DMS153 treated with DMSO at 0.1 percent for 48 hours (cell line): ENCODE data around the gene FBN3.

Source experiments
- DNase-seq: peaks from one replicate; lab custom pipeline; 2025; ENCODE audit not compliant: unreplicated experiment; lab: John Stamatoyannopoulos, UW

FBN3 gene

DNA sequence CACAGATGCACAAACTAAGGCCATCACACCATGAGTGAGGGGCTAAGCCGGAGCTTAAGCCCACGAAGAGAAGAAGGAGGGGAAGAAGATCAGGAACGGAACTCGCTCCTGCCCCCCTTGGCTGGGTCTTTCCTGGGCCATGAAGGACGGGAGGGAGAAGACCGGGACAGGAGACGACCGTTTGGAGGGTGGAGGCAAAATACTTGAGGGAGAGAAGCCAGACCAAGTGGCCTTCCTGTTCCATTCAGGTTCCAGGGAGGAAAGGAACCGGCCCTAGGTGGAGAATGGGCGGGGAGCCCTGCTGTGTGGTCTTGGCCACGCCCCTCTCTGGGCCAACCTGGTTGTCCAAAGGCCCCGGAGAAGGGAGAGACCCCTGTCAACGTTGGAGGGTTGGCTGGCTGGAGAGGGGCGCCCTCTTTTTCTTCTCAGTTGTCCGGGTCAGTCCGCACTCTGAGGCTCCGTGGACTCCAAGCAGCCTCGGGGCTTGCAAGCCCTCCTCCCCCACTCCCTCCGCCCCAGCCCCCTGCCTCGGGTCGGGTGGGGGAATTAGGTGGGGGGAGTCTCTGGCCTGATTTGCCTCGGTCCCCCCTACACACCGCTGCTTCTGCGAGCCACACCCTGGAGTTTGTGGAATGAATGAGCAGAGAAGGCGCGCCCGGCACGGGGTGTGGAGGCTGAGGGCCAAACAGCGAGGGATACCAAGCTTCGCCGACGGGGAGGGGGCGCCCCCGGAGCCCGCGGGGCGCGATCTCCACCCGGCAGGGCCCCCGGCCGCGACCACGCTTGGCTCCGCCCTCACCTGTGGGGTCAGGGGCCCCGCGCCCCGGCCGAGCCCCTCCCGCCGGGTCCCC lies 757 bp downstream of the FBN3 start:
- DNase-seq, result no peak

GRCh38 chr19:8148088-8148409 lies 1.3 kb downstream of the FBN3 start:
- no peak for DNase-seq

DNA sequence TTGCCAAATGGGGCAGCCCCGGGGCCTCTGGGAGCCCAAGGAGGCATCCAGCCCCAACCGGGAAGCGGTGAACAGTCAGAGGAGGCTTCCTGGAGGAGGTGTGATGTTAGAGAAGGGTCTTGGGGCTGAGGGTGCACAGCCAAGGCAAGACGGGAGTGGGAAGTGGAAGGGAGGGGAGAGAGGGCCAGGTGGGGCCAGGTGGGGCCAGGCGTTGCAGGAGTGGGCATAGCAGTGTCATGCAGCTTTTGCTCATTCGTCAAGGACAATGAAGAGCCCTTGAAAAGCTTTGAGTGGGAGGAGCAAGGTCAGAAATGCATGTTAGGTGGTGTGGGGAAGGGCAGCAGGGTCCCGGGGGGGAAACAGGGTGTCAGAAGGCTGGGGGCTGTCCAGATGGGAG lies 1.8 kb downstream of the FBN3 start:
- DNase-seq, result no peak

DNA sequence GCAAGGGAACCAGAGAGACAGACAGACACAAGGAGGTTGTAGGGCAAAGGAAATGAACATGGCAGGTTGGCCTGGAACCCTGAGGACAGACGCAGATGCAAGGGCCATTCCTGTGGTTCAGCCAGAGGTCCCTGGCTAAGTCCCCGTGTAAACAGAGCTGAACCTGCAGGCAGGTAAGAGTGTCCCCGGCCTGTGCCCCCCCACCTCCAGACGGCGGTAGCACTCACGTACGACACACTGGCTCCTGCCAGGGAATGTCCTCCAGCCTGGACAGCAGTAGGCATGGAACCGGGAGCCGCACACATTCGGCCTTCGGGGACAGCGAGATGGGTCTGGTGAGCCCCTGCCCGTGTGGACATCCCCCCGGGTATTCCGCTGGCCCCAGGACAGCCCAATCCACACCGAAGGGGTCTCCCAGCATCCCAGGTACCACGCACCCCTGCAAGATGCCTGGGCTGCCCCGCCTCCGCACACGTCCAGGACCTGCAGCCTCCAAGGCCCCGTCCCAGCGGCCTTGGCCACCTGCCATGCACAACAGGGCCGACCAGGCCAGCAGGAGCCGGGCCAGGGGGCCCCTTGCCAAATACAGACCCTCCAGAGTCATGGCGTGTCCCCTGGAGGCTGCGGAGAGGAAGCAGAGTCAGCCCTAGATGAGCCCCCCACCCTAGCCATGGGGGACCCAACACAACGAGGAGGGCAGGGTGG lies 2.4 kb downstream of the FBN3 start:
- no peak for DNase-seq

DNA sequence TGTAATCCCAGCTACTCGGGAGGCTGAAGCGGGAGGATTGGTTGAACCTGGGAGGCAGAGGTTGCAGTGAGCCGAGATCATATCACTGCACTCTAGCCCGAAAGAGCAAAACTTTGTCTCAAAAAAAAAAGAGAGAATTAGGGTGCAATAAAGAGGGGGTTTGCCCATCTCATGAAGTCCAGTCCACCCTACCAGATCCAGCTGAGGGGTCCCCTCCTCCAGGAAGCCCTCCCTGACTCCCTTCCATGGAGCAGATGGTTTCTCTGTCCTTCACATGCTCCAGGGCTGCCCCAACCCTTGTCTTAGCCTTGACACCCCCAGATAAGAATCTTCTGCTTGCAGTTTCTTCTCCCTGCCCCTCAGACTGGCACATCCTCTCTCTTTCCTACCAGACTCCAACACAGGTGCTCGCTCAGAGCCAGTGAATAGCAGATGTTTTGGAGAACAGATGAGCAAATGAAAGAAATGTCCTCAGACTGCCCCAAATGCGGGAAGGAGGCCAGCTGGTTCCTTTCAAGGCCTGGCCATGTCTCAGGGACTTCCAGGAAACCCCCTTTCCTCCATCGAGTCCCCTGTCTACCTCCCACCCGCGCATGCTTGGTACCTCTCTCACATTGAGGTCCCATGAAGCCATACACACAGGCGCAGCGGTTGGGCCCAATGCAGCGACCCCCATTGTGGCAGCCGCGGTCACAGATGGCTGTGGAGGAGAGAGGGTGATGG lies 5.0 kb downstream of the FBN3 start:
- DNase-seq, result no peak

- DNase-seq, result no peak
Observed at GRCh38 chr19:8143041-8143440, 6.4 kb downstream of the FBN3 start.

- DNase-seq, result no peak
Observed at GRCh38 chr19:8142513-8142900, 6.9 kb downstream of the FBN3 start.

DNA sequence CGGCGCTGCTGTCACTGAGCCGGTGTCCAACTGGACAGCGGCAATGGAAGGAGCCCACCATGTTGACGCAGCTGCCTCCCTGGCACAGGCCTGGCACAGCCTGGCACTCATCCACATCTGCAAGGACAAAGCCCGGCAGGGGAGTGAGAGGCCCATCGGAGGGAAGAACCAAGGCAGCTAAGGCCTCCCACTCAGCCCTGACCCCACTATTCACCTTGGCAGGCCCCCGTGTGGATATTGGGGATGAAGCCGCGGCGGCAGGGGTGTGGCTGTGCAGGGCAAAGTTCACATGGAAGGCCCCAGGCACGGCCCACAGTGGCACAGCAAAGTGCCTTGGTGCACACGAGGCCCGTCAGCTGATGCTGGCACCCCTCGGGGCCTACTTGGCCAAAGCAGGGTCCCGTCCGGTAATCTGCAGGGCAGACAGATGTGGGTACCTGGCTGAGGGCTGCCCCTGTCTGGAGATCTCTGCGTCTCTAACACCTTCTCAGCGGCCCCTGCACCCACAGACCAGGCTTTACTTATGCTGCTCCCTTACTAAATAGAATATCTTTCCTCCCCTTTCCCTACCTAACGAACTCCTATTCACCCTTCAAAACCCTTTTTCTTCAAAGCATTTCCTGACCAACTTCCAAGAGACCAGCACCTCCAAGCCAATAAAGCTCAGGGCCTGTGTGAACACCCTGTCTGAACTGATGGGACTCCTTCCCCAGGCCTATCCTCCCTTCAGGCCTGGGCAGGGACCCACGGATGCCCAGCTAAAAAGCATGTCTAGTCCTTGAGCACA lies 7.5 kb downstream of the FBN3 start:
- DNase-seq, result no peak

GRCh38 chr19:8138201-8138600 lies 11.2 kb downstream of the FBN3 start:
- no peak for DNase-seq

- no peak for DNase-seq
Observed at GRCh38 chr19:8137425-8137824, 12.0 kb downstream of the FBN3 start.

DNA sequence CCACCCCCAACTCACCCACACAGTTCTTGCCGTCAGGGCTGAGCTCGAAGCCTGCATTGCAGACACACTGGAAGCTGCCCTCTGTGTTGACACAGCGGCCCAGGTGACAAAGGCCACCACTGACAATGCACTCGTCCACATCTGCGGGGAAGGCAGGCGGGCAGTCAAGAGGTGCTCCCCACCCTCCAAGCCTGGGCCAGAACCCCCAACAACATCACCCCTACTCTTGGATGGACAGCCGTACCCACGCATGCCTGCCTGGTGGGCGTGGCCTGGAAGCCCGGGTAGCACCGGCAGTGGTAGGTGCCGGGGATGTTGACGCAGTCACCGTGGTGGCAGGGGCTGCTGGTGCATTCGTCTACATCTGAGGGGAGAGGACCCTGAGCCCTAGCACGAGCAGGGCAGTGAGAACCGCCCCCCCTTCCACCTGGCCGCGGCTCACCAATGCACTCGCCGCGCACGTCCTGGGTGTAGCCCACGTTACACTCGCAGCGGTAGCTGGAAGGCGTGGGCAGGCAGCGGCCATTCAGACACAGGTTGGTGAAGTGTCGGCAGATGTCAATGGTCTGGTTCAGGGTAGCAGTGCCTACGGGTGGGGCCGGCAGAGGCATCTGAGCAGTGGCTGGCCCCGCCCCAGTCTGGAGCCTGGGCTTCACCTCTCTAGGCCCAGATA lies 13.3 kb downstream of the FBN3 start:
- DNase-seq, result no peak

DNA sequence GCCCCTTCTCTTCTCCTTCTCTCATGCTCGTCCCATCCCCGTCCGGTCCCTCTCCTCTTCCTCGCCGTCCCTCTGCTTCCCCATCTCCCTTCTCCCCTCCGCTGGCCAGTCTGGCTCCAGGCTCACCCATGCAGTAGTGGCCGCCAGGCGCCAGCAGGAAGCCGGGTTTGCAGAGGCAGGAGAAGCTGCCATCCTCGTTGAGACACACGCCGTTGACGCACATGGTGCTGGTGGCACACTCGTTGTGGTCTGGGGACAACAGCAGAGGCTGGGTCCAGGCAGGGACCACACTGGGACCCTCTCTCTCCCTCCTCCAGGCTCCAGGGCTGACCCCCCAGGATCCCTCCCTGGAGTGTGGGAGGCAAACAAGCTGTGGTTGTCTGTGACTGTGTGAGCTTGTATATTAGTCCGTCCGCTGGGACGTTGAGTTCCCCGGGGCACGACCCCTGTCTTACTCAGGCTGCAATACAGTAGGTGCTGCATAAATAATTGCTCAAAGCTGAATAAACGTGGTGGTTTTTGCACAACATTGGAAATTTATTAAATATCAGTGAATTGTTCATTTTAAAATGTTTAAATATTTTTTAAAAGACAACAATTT lies 16.4 kb downstream of the FBN3 start:
- no peak for DNase-seq

- DNase-seq, result no peak
Observed at GRCh38 chr19:8131517-8131916, 17.9 kb downstream of the FBN3 start.

GRCh38 chr19:8129061-8129618 lies 20.3 kb downstream of the FBN3 start:
- no peak for DNase-seq

DNA sequence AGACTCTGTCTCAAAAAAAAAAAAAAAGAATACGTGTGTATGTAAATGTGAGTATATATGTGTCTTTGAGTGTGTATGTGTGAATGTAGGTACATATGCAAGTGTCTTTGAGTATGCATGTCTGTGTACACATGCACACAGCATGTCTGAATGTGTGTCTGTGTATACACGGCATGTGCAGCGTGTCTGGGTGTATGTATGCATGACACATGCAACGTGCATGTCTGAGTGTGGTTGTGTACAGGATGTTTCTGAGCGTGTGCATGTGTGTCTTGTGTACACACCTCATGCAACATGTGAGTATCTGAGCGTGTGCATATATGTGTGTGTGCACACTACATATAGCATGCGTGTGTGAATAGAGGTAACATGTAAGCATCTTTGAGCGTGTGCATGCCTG lies 20.8 kb downstream of the FBN3 start:
- DNase-seq, result no peak

DNA sequence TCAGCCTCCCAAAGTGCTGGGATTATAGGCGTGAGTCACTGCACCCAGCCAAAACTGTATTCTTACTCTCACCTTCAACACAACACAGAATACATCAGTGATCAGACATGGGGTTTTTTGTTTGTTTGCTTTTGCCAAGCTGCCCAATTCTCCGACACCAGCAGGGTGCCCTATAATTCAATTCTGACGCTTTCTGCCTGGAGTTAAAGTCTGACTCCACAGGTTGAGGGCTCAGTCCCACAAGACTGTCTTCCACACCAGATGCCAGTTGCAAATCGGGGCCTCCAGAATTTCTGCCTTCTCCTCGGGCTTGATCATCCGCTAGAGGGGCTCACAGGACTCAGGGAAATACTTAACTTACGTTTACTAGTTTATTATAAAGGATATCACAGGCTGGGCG lies 22.1 kb downstream of the FBN3 start:
- DNase-seq, result no peak

DNA sequence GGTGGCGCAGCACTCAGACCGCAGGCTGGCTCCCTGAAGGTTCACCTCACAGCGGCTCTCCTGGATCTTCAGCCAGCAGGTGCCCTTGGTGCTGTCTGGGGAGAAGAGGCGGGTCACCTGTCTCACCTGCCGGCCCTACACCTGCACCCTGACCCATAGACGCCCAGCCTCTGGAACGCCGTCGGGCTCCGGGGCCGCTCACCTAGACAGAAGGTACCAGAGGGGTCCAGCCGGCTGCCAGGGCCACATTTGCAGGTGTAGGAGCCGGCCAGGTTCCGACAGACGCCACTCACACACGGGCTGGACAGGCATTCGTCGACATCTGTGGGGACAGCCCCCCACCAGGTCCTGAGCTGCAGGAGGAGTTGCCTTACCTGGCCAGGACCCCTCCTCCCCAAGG lies 22.9 kb downstream of the FBN3 start:
- DNase-seq, result no peak

DNA sequence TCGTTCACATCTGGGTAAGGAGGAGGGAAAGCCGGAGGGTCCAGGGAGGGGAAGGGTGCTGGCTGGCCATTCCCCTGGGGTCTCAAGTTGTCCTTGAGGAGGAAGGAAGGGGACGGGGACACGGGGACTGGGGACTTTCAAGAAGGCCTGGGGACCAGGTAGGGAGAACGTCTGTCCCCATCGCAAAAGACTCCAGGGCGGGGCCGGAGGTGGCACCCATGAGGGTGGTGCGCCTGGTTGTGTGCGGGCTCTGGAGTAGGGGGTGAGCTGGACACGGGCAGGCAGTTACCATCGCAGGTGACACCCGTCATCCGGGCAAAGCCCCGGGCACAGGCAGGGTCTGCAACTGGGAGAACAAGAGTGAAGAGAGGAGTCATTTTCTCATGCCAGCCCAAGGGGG lies 23.4 kb downstream of the FBN3 start:
- no peak for DNase-seq

GRCh38 chr19:8123683-8124082 lies 25.7 kb downstream of the FBN3 start:
- DNase-seq, result no peak
